Astrocyte of the spinal cord (primary cell): ENCODE measurements around the gene CLCF1.

Source experiments
- DNase-seq: peaks from one replicate; pipeline ENCODE4 v3.0.0; 2011; ENCODE audit warnings: low read depth, low spot score
- H3K4me3 ChIP-seq: 2 replicates; pipeline ENCODE4 v1.5.1; 2011; ENCODE audit warnings: low read depth, mild to moderate bottlenecking, low read length, moderate library complexity
- in situ Hi-C: cut with HindIII; loops from 2 replicates; pipeline ENCODE4 v1.10.0; 2017; ENCODE audit warnings: low sequenced_read_pairs
- TF ChIP-seq, protein P1 (sequence below): IDR thresholded peaks from 2 replicates; pipeline ENCODE4 v1.5.1; 2012; ENCODE audit warnings: low read depth, mild to moderate bottlenecking, low read length, inconsistent platforms

The CLCF1 gene

DNA sequence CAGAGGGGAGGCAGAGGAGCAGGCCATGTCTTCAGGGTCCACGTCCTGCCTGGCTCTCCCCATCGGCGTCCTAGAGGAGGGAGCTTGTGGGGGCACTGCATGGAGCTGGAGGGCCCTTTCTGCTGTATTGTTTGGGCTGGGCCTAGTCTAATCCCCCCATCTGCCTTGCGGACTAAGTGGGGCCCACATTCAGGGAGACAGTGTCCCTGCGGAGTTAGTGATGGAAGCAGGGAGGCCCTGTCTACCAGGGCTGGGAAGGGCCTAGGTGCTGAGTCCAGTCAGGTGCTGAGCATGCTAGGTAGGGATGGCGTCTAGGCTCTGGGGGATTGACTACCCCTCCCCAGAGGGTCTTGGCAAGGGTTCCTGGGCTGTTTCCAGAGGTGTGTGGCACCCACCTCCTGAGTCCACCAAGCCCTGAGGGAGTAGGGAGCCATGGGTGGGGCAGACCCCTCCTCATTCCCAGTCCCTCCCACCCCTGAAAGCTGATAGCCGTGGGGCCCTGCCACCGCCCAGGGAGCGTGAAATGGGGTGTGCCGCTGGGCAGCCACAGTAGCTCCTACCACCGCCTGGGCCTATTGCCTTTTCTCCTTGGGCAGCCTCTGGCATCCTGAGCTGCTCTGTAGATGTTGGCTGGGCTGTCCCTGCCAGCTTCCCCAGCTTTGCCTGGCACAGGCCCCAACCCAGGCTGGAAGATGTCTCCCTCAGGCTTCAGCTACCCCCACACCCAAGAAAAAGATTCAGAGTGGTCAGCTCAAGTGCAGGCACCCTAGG is 18.2 kb downstream of the CLCF1 start:
- TF ChIP-seq, protein P1, sequence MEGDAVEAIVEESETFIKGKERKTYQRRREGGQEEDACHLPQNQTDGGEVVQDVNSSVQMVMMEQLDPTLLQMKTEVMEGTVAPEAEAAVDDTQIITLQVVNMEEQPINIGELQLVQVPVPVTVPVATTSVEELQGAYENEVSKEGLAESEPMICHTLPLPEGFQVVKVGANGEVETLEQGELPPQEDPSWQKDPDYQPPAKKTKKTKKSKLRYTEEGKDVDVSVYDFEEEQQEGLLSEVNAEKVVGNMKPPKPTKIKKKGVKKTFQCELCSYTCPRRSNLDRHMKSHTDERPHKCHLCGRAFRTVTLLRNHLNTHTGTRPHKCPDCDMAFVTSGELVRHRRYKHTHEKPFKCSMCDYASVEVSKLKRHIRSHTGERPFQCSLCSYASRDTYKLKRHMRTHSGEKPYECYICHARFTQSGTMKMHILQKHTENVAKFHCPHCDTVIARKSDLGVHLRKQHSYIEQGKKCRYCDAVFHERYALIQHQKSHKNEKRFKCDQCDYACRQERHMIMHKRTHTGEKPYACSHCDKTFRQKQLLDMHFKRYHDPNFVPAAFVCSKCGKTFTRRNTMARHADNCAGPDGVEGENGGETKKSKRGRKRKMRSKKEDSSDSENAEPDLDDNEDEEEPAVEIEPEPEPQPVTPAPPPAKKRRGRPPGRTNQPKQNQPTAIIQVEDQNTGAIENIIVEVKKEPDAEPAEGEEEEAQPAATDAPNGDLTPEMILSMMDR: no peak
- in situ Hi-C loops: no loop called here
- H3K4me3 ChIP-seq: no peak overlapping the region
- no peak for DNase-seq

- in situ Hi-C loops: no loop called here
- TF ChIP-seq, protein P1: peak; percentile 12
- peak; percentile 93 for DNase-seq
- peak overlapping the region; percentile 74 for H3K4me3 ChIP-seq
These were observed 19.0 kb downstream of the CLCF1 start for GRCh38 chr11:67354075-67355022.

DNA sequence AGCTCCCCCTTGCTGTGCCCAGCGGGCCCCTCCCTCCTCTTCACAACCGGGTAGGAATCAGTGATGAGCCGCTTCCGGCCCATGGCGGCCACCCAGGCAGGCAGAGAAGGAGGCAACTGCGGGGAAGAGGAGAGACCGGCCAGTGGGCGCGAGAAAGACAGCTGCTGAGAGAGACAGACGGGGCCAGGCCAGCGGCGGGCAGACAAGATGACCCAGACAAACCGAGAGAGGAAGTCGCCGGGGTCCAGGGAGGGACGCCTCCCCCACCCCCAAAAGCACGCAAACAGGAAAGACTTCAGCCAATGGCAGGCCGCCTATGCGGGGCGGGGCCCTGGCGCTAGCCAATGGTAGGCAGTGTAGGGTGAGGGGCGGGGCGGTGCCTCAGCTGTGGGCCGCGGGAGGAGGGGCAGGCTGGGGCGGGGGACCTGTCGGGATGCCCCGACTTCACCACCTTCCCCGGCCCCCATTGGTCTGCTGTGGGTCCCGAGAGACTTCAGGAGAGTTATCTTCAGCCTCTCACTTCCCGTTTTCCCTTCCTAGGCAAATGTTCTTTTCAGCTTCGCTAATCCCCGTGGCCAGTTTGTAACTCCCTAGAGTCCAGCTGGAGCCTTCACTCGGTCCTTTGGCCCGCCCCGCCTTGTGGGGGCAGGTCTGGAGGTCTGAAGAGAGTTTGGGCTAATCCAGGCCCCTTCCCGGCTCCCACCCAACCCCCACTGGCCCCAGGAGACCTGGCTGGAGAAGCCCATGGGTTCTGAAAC is 19.9 kb downstream of the CLCF1 start, which contains the start of gene POLD4:
Gene POLD4, minus strand, starts transcription at position 230 of the 758 bp plus-strand sequence. Its CDS starts 147 bp downstream, at position 83.
- TF ChIP-seq, protein P1: no peak
- H3K4me3 ChIP-seq: peak within 1 kb of the TSS; percentile 74
- DNase-seq: peak; percentile 97
- in situ Hi-C loops: no loop called here

GRCh38 chr11:67352546-67353316 is 20.7 kb downstream of the CLCF1 start:
- in situ Hi-C loops: no loop called here
- TF ChIP-seq, protein P1: no peak
- H3K4me3 ChIP-seq: peak overlapping the region; percentile 74
- no peak for DNase-seq

DNA sequence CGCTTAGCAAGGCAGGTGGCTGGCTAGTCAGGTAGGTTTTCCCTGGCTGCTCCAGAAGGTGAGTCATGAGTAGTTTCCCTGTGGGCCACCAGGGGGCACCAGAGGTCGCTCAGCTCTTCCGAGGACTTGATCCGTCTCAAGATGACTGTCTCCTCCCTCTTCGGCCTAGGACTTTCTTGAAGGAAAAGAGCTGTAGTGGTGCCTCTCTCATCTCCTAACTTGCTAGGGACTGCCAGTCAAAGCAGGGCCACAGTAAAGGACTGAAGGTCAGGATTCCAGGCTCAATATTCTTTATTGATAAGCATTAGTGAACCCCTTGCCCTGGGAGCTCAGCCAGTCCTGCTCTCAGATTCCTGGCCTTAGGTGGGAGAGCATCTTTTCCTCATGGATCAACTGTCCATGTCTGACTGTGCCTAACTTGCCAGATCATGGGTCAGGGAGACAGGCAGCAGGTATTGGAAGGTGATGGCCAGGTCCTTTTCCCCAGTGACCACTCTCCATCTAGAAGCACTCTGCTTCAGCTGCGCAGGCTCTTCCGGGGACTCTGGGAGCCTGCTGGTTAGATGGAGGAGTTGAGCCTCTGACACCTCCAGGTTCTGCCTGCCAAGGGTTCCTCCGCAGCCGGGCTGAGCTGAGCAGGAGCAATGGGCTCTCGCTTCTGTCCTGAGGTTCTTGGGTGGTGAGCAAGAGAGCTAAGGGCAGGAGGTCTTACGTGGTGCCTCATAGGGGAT is 22.0 kb downstream of the CLCF1 start:
- no peak overlapping the region for H3K4me3 ChIP-seq
- TF ChIP-seq, protein P1: peak; percentile 91
- DNase-seq: peak; percentile 78
- in situ Hi-C loops: no loop called here
